NB4 (cell line): Measurements from ENCODE around the gene FAM241A.

Source experiments
- DNase-seq: peaks from one replicate; pipeline ENCODE4 v3.0.0; 2010; ENCODE audit warnings: low read depth
- H3K4me3 ChIP-seq: one replicate; pipeline ENCODE4 v1.5.1; 2011; ENCODE audit warnings: mild to moderate bottlenecking, low read depth, low read length, moderate library complexity
- MYC ChIP-seq: IDR thresholded peaks from 2 replicates; pipeline ENCODE4 v1.6.1; 2011; ENCODE audit warnings: low read depth, low read length
- POLR2A ChIP-seq: IDR thresholded peaks from 2 replicates; pipeline ENCODE4 v1.6.1; 2011; ENCODE audit warnings: mild to moderate bottlenecking; ENCODE audit not compliant: insufficient read length; ENCODE audit errors: extremely low read depth
- TF ChIP-seq, protein P1 (sequence below): IDR thresholded peaks from 2 replicates; pipeline ENCODE4 v1.6.1; 2011; ENCODE audit warnings: low read depth, low read length
- TF ChIP-seq, protein P2 (sequence below): IDR thresholded peaks from one replicate; pipeline ENCODE4 v1.5.1; 2012; ENCODE audit warnings: low read depth, low read length

Gene FAM241A

DNA sequence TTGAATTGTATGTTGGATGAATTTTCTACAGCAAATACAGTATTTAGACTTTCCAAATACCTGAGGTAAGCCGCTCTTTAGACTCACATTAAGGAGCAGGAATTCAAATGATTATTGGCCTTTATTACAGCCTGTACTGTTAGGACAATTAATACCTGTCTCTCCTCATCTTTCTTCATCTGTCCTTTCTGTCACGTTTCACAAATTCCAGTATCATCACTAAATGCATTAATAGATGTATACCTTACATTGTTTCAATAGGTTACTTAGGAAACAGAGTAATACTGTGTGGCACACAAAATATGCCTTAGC lies 1.2 kb downstream of the FAM241A start:
- TF ChIP-seq MYC (no peak), POLR2A (no peak)
- TF ChIP-seq, protein P1, sequence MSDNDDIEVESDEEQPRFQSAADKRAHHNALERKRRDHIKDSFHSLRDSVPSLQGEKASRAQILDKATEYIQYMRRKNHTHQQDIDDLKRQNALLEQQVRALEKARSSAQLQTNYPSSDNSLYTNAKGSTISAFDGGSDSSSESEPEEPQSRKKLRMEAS = no peak
- TF ChIP-seq, protein P2, sequence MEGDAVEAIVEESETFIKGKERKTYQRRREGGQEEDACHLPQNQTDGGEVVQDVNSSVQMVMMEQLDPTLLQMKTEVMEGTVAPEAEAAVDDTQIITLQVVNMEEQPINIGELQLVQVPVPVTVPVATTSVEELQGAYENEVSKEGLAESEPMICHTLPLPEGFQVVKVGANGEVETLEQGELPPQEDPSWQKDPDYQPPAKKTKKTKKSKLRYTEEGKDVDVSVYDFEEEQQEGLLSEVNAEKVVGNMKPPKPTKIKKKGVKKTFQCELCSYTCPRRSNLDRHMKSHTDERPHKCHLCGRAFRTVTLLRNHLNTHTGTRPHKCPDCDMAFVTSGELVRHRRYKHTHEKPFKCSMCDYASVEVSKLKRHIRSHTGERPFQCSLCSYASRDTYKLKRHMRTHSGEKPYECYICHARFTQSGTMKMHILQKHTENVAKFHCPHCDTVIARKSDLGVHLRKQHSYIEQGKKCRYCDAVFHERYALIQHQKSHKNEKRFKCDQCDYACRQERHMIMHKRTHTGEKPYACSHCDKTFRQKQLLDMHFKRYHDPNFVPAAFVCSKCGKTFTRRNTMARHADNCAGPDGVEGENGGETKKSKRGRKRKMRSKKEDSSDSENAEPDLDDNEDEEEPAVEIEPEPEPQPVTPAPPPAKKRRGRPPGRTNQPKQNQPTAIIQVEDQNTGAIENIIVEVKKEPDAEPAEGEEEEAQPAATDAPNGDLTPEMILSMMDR = no peak
- DNase-seq = peak; percentile 9
- H3K4me3 ChIP-seq = peak overlapping the region; percentile 90

DNA sequence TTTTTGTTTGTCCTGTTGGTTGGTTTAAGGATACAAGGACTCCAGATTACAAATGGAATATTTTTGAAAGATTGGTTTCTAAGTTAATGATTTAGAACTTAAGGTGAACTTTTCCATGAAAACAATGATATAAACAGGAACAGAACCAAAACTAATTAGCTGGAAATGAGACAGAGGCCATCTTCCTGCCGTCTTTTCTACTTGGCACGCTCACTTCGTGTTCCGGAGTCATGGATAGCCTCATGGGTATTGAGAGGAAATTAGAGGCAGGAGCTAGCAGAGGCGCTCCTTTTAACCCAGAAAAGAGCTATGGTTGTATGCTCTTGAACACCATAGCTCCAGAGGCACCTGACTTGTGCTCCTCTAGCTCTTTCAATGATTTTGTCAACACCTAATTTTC lies 2.4 kb downstream of the FAM241A start:
- DNase-seq = no peak
- H3K4me3 ChIP-seq = no peak overlapping the region
- no peak for TF ChIP-seq POLR2A
- no peak for TF ChIP-seq MYC
- TF ChIP-seq, protein P2 = no peak
- TF ChIP-seq, protein P1 = no peak

DNA sequence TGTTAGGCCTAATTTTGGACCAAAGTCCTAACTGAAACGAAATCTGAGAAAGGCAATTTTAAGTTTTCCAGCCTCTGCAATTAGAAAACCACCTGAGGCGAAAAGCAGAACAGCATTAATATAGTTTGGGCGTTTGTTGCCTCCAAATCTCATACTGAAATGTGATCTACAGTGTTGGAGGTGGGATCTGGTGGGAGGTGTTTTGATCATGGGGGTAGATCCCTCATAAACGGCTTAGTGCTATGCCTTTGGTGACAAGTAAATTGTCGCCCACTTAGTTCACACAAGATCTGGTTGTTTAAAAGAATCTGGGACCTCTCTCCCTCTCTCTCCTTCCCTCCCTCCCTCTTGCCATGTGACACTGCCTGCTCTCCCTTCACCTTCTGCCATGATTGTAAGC lies 5.7 kb downstream of the FAM241A start:
- no peak for TF ChIP-seq MYC
- TF ChIP-seq, protein P1 = no peak
- TF ChIP-seq, protein P2 = no peak
- H3K4me3 ChIP-seq = no peak overlapping the region
- DNase-seq = no peak

DNA sequence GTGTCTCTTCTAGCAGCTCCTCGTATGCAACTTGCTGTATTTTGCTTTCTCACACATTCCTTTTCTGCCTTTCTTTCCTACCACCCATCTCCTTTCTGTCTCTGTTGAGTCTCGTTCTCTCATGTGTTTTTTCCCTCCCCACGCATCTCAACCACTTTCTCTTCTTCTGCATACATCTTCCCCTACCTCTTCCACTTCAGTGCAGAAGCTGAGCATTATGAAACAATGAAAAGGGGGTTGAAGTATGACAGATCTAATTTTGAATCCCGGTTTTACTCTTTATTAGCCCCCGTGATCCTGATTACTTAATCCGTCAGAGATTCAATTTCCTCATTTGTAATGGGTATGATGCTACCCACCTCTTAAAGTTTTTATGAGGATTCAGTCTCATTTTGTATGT lies 7.3 kb downstream of the FAM241A start:
- no peak overlapping the region for H3K4me3 ChIP-seq
- TF ChIP-seq, protein P2 = no peak
- TF ChIP-seq MYC (no peak), POLR2A (no peak)
- TF ChIP-seq, protein P1 = no peak
- DNase-seq = no peak

DNA sequence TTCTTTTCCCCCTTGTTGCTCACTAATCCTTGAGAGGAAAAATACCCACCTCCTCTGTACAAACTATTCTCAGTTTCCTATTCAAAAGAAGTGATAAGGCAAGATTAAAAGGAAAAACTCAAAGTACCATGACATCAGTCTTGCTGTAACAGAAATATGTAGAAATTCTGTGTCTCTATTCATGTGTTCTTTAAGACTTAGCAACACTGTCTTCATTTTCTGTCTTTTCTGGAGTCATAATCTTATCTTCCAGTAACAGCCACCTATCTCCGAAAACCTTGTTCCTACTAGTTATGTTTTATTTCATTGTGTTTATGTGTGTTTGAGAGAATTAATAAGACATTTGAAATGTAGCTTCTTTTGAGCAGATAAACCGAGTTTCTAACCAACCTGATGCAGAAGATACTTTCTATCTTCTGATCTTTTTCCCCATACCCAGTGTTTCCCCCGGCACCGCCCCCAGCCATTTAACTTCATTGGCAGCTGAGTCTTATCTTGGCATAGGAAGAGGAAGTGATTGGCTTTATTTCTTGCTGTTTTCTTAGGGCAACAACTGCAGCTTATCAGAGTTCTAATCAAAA lies 8.0 kb downstream of the FAM241A start:
- TF ChIP-seq, protein P1 = no peak
- TF ChIP-seq MYC (no peak), POLR2A (no peak)
- TF ChIP-seq, protein P2 = no peak
- no peak overlapping the region for H3K4me3 ChIP-seq
- DNase-seq = peak; percentile 37

DNA sequence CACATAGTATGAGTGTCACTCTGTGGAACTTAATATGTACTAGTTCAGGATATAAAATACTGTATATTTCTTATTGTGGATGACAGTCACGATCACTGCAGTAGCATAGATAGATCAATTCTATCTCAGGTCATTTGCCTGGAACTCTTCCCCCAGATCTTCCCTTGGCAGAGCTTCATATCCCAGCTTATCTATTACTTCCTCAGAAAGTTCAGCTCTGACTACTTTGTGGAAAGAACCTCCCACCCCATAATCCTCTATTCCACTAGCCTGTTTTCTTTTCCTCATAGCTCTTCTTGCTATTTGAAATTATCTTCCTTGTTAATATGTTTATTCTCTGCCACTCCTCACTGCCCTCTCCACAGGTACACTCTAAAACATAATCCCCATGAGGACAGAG lies 10.9 kb downstream of the FAM241A start:
- no peak for DNase-seq
- no peak overlapping the region for H3K4me3 ChIP-seq
- TF ChIP-seq MYC (no peak), POLR2A (no peak)
- TF ChIP-seq, protein P2 = no peak
- TF ChIP-seq, protein P1 = no peak
